Lower lobe of right lung (tissue), 2 donors: ENCODE results near the gene DCAF8L1. TPM values are rescaled to one million over a fixed set of nuclear protein-coding genes. Genes with fewer than 3 reads are reported as not detected.

Source experiments
- ATAC-seq, 2 donors: fragments of 200-7000 bp; cut with Tn5 transposase; one replicate each; pipeline ENCODE4 v1.9.1; 2020 to 2022; ENCODE audit warnings: mild to moderate bottlenecking in 2 of 2, moderate library complexity in 2 of 2
- DNase-seq: peaks from one replicate; pipeline ENCODE4 v3.0.0-alpha.2; 2020
- H3K27ac ChIP-seq: fragments of 200-600 bp; one replicate; pipeline ENCODE4 v1.8.0; 2022
- H3K27me3 ChIP-seq: fragments of 200-600 bp; one replicate; pipeline ENCODE4 v1.8.0; 2022; ENCODE audit warnings: low read depth
- H3K36me3 ChIP-seq: fragments of 200-600 bp; one replicate; pipeline ENCODE4 v1.8.0; 2022; ENCODE audit warnings: mild to moderate bottlenecking
- H3K4me1 ChIP-seq: fragments of 200-600 bp; one replicate; pipeline ENCODE4 v1.8.0; 2022
- H3K4me3 ChIP-seq: fragments of 200-600 bp; one replicate; pipeline ENCODE4 v1.8.0; 2022; ENCODE audit warnings: mild to moderate bottlenecking
- H3K9me3 ChIP-seq: fragments of 200-600 bp; one replicate; pipeline ENCODE4 v1.8.0; 2022
- intact Hi-C: fragments of 100-400 bp; cut with DNase I; formaldehyde crosslinking; loops from one replicate; pipeline ENCODE4 v1.11.0; 2022
- total RNA-seq: library from RNA; stranded (reverse); fragmentation: NEBNext Ultra II Directional; extraction: Animal tissue kit (Norgen Biotek cat#: 25700); gene quantifications from one replicate; pipeline ENCODE4 v1.2.1, GENCODE V29; 2021
- TF ChIP-seq, protein P1 (sequence below): fragments of 200-600 bp; IDR thresholded peaks from one replicate; pipeline ENCODE4 v1.8.0; 2022; ENCODE audit warnings: antibody characterized with exemption, mild to moderate bottlenecking
- donor health status: DM: no; HTN: yes; CAD: no; lungs with severe emphysema.

The DCAF8L1 gene
- total RNA-seq, 1 donor from 2014 or later, result not detected

DNA sequence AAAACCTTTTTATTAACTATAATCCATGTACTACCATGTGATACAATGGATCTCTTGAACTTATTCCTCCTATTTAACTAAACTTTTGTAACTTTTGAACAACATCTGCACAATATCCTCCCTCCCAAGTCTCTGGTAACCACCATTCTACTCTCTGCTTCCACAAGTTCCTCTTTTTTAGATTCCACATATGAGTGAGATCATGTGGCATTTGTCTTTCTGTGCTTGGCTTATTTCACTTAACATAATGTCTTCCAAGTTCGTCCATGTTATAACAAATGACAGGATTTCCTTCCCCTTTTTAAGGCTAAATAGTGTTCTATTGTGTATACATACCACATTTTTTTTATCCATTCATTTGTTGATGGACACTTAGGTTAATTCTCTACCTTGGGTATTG lies 28.1 kb downstream of the DCAF8L1 start:
- DNase-seq (no peak), ATAC-seq (no peak)
- H3K36me3 ChIP-seq, result no peaks in the 10 kb centered on the region
- H3K4me3 ChIP-seq, result no peak overlapping the region
- intact Hi-C loops, result no loop called here
- H3K9me3 ChIP-seq, result no peaks in the 10 kb centered on the region
- H3K27me3 ChIP-seq, result no peaks in the 10 kb centered on the region
- no peaks in the 10 kb centered on the region for H3K4me1 ChIP-seq
- TF ChIP-seq, protein P1, sequence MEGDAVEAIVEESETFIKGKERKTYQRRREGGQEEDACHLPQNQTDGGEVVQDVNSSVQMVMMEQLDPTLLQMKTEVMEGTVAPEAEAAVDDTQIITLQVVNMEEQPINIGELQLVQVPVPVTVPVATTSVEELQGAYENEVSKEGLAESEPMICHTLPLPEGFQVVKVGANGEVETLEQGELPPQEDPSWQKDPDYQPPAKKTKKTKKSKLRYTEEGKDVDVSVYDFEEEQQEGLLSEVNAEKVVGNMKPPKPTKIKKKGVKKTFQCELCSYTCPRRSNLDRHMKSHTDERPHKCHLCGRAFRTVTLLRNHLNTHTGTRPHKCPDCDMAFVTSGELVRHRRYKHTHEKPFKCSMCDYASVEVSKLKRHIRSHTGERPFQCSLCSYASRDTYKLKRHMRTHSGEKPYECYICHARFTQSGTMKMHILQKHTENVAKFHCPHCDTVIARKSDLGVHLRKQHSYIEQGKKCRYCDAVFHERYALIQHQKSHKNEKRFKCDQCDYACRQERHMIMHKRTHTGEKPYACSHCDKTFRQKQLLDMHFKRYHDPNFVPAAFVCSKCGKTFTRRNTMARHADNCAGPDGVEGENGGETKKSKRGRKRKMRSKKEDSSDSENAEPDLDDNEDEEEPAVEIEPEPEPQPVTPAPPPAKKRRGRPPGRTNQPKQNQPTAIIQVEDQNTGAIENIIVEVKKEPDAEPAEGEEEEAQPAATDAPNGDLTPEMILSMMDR, result no peak
- no peak overlapping the region for H3K27ac ChIP-seq

DNA sequence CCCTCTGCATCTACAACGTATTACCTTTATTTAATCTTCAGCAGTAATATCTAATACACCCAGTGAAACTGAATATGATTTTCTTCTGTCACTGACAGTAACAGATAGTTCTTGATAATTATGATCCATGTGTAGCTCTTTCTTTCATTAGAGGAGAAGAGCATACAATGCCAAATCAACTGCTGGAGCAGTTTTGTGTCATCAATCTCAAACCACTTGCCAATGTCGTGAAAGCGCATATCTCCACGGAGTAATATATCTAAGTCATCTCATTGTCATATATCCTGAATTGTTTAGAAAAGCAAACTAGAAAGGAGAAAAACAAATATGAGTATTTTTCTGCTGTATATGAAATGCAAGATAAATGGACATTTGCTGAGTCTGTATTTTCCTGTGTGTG lies 47.9 kb downstream of the DCAF8L1 start:
- H3K36me3 ChIP-seq, result no peaks in the 10 kb centered on the region
- no peak for DNase-seq
- intact Hi-C loops, result no loop called here
- H3K4me3 ChIP-seq, result no peak overlapping the region
- H3K27ac ChIP-seq, result no peak overlapping the region
- no peaks in the 10 kb centered on the region for H3K27me3 ChIP-seq
- TF ChIP-seq, protein P1, result no peak
- ATAC-seq, result no peak
- H3K9me3 ChIP-seq, result no peaks in the 10 kb centered on the region
- H3K4me1 ChIP-seq, result no peaks in the 10 kb centered on the region

Other genes with a start within 250 kb of the DCAF8L1 start
- gene MAGEB10, start 173.5 kb downstream of the DCAF8L1 start, total RNA-seq, result not detected